HK-2 (cell line): ENCODE results near the gene NOS1.
"Not testable (repeated sequence)": the region's sequence is repeated elsewhere in the genome, so short reads cannot be mapped to it uniquely, and the experiment has no call there.

Experiments used
- DNase-seq: peaks from one replicate; pipeline ENCODE4 v3.0.0-alpha.2; 2018; ENCODE audit not compliant: unreplicated experiment

The NOS1 gene

GRCh38 chr12:117262749-117263148 lies 98.7 kb downstream of the NOS1 start:
- DNase-seq = no peak

- DNase-seq = no peak
These were observed 100.2 kb downstream of the NOS1 start for GRCh38 chr12:117261247-117261646.

GRCh38 chr12:117255386-117255785 lies 106.0 kb downstream of the NOS1 start:
- no peak for DNase-seq

GRCh38 chr12:117243488-117243887 lies 117.9 kb downstream of the NOS1 start:
- DNase-seq = no peak

- DNase-seq = no peak
These were observed 119.7 kb downstream of the NOS1 start for GRCh38 chr12:117241697-117242096.

GRCh38 chr12:117240081-117240755 lies 121.2 kb downstream of the NOS1 start:
- DNase-seq = no peak

- peak; percentile 79 for DNase-seq
These were observed 124.9 kb downstream of the NOS1 start for GRCh38 chr12:117236456-117237001.

GRCh38 chr12:117235261-117235660 lies 126.2 kb downstream of the NOS1 start:
- no peak for DNase-seq

GRCh38 chr12:117234441-117234840 lies 127.0 kb downstream of the NOS1 start:
- DNase-seq = no peak

- no peak for DNase-seq
These were observed 129.7 kb downstream of the NOS1 start for GRCh38 chr12:117231750-117232149.

- no peak for DNase-seq
These were observed 133.2 kb downstream of the NOS1 start for GRCh38 chr12:117228239-117228638.

- no peak for DNase-seq
These were observed 134.3 kb downstream of the NOS1 start for GRCh38 chr12:117227000-117227653.

- DNase-seq = no peak
These were observed 134.9 kb downstream of the NOS1 start for GRCh38 chr12:117226505-117226904.

- no peak for DNase-seq
These were observed 136.2 kb downstream of the NOS1 start for GRCh38 chr12:117225179-117225578.

- not testable (repeated sequence) for DNase-seq
These were observed 140.5 kb downstream of the NOS1 start for GRCh38 chr12:117220947-117221346.

- DNase-seq = no peak
These were observed 143.3 kb downstream of the NOS1 start for GRCh38 chr12:117218149-117218548.

GRCh38 chr12:117216686-117217085 lies 144.7 kb downstream of the NOS1 start:
- no peak for DNase-seq

- no peak for DNase-seq
These were observed 146.6 kb downstream of the NOS1 start for GRCh38 chr12:117214797-117215196.

- no peak for DNase-seq
These were observed 148.1 kb downstream of the NOS1 start for GRCh38 chr12:117213295-117213808.

- peak; percentile 68 for DNase-seq
These were observed 148.7 kb downstream of the NOS1 start for GRCh38 chr12:117212563-117213190.

- DNase-seq = no peak
These were observed 151.0 kb downstream of the NOS1 start for GRCh38 chr12:117210266-117210918.

- DNase-seq = no peak
These were observed 151.8 kb downstream of the NOS1 start for GRCh38 chr12:117209626-117210025.
